Naive thymus-derived CD4-positive, alpha-beta T cell (primary cell): ENCODE results near the gene THBS2. TPM values are rescaled to one million over a fixed set of nuclear protein-coding genes. Genes with fewer than 3 reads are reported as not detected.
A peak's percentile ranks its signal among the peaks of the same experiment; 100 is the strongest.
"Not testable (repeated sequence)": the region's sequence is repeated elsewhere in the genome, so short reads cannot be mapped to it uniquely, and the experiment has no call there.

Source experiments
- ATAC-seq: fragments of 150-1000 bp; cut with Tn5 transposase; 2 replicates; pipeline ENCODE4 v1.10.0; 2021; ENCODE audit warnings: mild to moderate bottlenecking, moderate library complexity
- CTCF ChIA-PET: fragments of 350-600 bp; sonication (Branson Sonifier 250); formaldehyde crosslinking; loops from one replicate; lab custom pipeline; 2021; ENCODE audit warnings: antibody characterized with exemption; lab: Charles Lee
- POLR2A ChIA-PET: fragments of 350-600 bp; sonication (Branson Sonifier 250); formaldehyde crosslinking; loops from one replicate; lab custom pipeline; 2021; ENCODE audit warnings: antibody characterized with exemption, inconsistent platforms; lab: Charles Lee
- DNase-seq, 9 donors: peaks; one replicate each; pipeline versions ENCODE4 v3.0.0 to v3.0.0-alpha.2; 2020 to 2022; ENCODE audit warnings: mixed read lengths in 1 of 9
- H3K27ac ChIP-seq: one replicate; pipeline ENCODE4 v1.7.0; 2013; ENCODE audit warnings: mild to moderate bottlenecking, low read depth, low read length, moderate library complexity
- H3K27me3 ChIP-seq, 2 donors: one replicate each; pipeline ENCODE4 v1.7.0; 2013; ENCODE audit warnings: low read length in 2 of 2, mild to moderate bottlenecking in 2 of 2, moderate library complexity in 2 of 2; ENCODE audit not compliant: control insufficient read depth in 2 of 2, insufficient read depth in 2 of 2
- H3K36me3 ChIP-seq, 3 experiments: 1 replicate in 2 of 3; 2 replicates in 1 of 3; pipeline ENCODE4 v1.7.0; 2013; ENCODE audit warnings: low read length in 3 of 3, mild to moderate bottlenecking in 3 of 3, moderate library complexity in 1 of 3; ENCODE audit not compliant: insufficient read depth in 3 of 3, control insufficient read depth in 2 of 3
- H3K4me1 ChIP-seq, 2 donors: one replicate each; pipeline ENCODE4 v1.7.0; 2013; ENCODE audit warnings: low read length in 2 of 2, mild to moderate bottlenecking in 2 of 2, moderate library complexity in 1 of 2; ENCODE audit not compliant: control insufficient read depth in 2 of 2, insufficient read depth in 2 of 2
- H3K4me3 ChIP-seq: 2 replicates; pipeline ENCODE4 v1.7.0; 2013; ENCODE audit warnings: mild to moderate bottlenecking, low read length
- H3K9me3 ChIP-seq, 3 experiments: 1 replicate in 2 of 3; 2 replicates in 1 of 3; pipeline ENCODE4 v1.7.0; 2013; ENCODE audit warnings: low read length in 3 of 3; ENCODE audit not compliant: control insufficient read depth in 2 of 3
- H3K27ac Mint-ChIP-seq, 9 donors: one replicate each; pipeline ENCODE4 v1.8.0; 2020 to 2022; ENCODE audit warnings: mixed read lengths in 9 of 9, mild to moderate bottlenecking in 8 of 9, moderate library complexity in 5 of 9, inconsistent platforms in 2 of 9
- H3K27me3 Mint-ChIP-seq, 5 donors: one replicate each; pipeline ENCODE4 v1.8.0; 2021 to 2022; ENCODE audit warnings: mixed read lengths in 5 of 5, mild to moderate bottlenecking in 1 of 5
- H3K36me3 Mint-ChIP-seq, 5 donors: one replicate each; pipeline ENCODE4 v1.8.0; 2020 to 2022; ENCODE audit warnings: mixed read lengths in 5 of 5, mild to moderate bottlenecking in 3 of 5, inconsistent platforms in 1 of 5
- H3K4me1 Mint-ChIP-seq, 7 donors: one replicate each; pipeline ENCODE4 v1.8.0; 2020 to 2022; ENCODE audit warnings: mixed read lengths in 7 of 7, mild to moderate bottlenecking in 3 of 7, inconsistent platforms in 1 of 7
- H3K4me3 Mint-ChIP-seq, 10 donors: one replicate each; pipeline ENCODE4 v1.8.0; 2020 to 2022; ENCODE audit warnings: mild to moderate bottlenecking in 10 of 10, mixed read lengths in 10 of 10, moderate library complexity in 6 of 10, inconsistent platforms in 2 of 10
- H3K9me3 Mint-ChIP-seq, 11 donors: one replicate each; pipeline ENCODE4 v1.8.0; 2020 to 2022; ENCODE audit warnings: mixed read lengths in 11 of 11, mild to moderate bottlenecking in 4 of 11, inconsistent platforms in 1 of 11, moderate library complexity in 1 of 11
- intact Hi-C, 2 donors: fragments of 100-400 bp; cut with micrococcal nuclease; formaldehyde crosslinking; loops; one replicate each; pipeline ENCODE4 v1.15.1; 2023
- polyA plus RNA-seq, 2 donors: library from polyadenylated mRNA; unstranded; fragments of 300-500 nt; fragmentation: Illumina TruSeq; gene quantifications; one replicate each; pipeline ENCODE4 v1.2.3, GENCODE V29; 2021
- total RNA-seq, 6 experiments: library from RNA in 5 of 6; stranded (reverse) in 5 of 6; gene quantifications; 1 replicate in 5 of 6; 2 replicates in 1 of 6; pipeline ENCODE4 v1.2.3 and lab custom pipeline; 2021 to 2026

The THBS2 gene
- total and polyA plus RNA-seq, 7 experiments from 2014 or later, result 0.08 TPM; not detected in 6

GRCh38 chr6:169263374-169263773 lies 9.7 kb upstream of the THBS2 start:
- H3K27ac Mint-ChIP-seq, result no peak overlapping the region
- H3K27ac ChIP-seq, result no peak overlapping the region
- DNase-seq (no peak), ATAC-seq (no peak)
- peaks cover 0 to 13% (median 6%) of the 10 kb centered on the region in 5 donors for H3K27me3 Mint-ChIP-seq
- H3K36me3 ChIP-seq, result no peaks in the 10 kb centered on the region
- no peaks in the 10 kb centered on the region for H3K4me1 ChIP-seq
- no peak overlapping the region for H3K4me3 ChIP-seq
- H3K9me3 Mint-ChIP-seq, result peaks cover 0 to 2% (median 0%) of the 10 kb centered on the region in 11 donors
- ChIA-PET CTCF (no interaction called here), POLR2A (no interaction called here)
- H3K27me3 ChIP-seq, result no peaks in the 10 kb centered on the region
- H3K36me3 Mint-ChIP-seq, result peaks cover 0 to 2% (median 0%) of the 10 kb centered on the region in 5 donors
- no peak overlapping the region for H3K4me3 Mint-ChIP-seq
- H3K9me3 ChIP-seq, result no peaks in the 10 kb centered on the region
- intact Hi-C loops, result no loop called here
- H3K4me1 Mint-ChIP-seq, result no peaks in the 10 kb centered on the region

GRCh38 chr6:169262602-169263001 lies 9.0 kb upstream of the THBS2 start:
- not testable (repeated sequence) for H3K36me3 Mint-ChIP-seq

DNA sequence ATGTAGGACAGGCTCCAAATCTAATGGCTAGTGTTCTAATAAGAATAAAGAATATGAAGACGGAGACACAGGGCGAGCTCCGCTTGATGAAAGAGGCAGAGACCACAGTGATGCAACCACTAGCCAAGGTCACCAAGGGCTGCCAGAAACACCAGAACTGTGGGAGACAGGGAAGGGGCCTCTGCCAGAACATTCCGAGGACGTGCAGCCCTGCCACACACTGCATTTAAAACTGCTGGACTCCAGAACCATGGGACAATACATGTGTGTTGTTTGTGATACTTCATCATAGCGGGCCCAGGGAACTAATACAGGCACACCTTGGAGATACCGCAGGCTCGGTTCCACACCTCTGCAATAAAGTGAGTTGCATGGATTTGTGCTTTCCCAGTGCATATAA lies 2.9 kb upstream of the THBS2 start:
- Mint-ChIP-seq H3K27me3 (peaks cover 46 to 64% (median 62%) of the 10 kb centered on the region in 5 donors), H3K4me1 (peaks cover 3 to 29% (median 19%) of the 10 kb centered on the region in 7 donors), H3K27ac (no peak overlapping the region), H3K36me3 (peaks cover 0 to 9% (median 0%) of the 10 kb centered on the region in 5 donors), H3K9me3 (peaks cover 0 to 6% (median 1%) of the 10 kb centered on the region in 11 donors), H3K4me3 (no peak overlapping the region)
- CTCF ChIA-PET, result no interaction called here
- Histone ChIP-seq H3K27ac (no peak overlapping the region), H3K4me1 (peaks cover 0 to 8% of the 10 kb centered on the region in 2 donors), H3K9me3 (no peaks in the 10 kb centered on the region), H3K36me3 (no peaks in the 10 kb centered on the region), H3K27me3 (peaks cover 0 to 9% of the 10 kb centered on the region in 2 donors), H3K4me3 (no peak overlapping the region)
- ATAC-seq, result no peak
- POLR2A ChIA-PET, result no interaction called here
- DNase-seq, result no peak
- intact Hi-C loops, result no loop called here

More at GRCh38 chr6:169262602-169263001, 9.0 kb upstream of the THBS2 start:
- ATAC-seq, H3K4me3 Mint-ChIP-seq, H3K9me3 Mint-ChIP-seq, H3K36me3 ChIP-seq, H3K27ac Mint-ChIP-seq, DNase-seq, H3K4me1 Mint-ChIP-seq, H3K27ac ChIP-seq, H3K4me3 ChIP-seq, H3K9me3 ChIP-seq, CTCF ChIA-PET, POLR2A ChIA-PET, intact Hi-C loops, H3K27me3 ChIP-seq, H3K4me1 ChIP-seq: not testable (repeated sequence)
- peaks cover 0 to 16% (median 9%) of the 10 kb centered on the region in 5 donors for H3K27me3 Mint-ChIP-seq

GRCh38 chr6:169256061-169256460 lies 2.4 kb upstream of the THBS2 start:
- H3K27me3 Mint-ChIP-seq, result peaks cover 50 to 67% (median 64%) of the 10 kb centered on the region in 5 donors
- H3K36me3 Mint-ChIP-seq, result peaks cover 0 to 9% (median 0%) of the 10 kb centered on the region in 5 donors
- peaks cover 0 to 8% of the 10 kb centered on the region in 2 donors for H3K4me1 ChIP-seq
- no peaks in the 10 kb centered on the region for H3K9me3 ChIP-seq
- no peak overlapping the region for H3K4me3 ChIP-seq
- no peak overlapping the region for H3K4me3 Mint-ChIP-seq
- no peak for DNase-seq
- CTCF ChIA-PET, result no interaction called here
- H3K27ac ChIP-seq, result no peak overlapping the region
- H3K36me3 ChIP-seq, result no peaks in the 10 kb centered on the region
- no peak for ATAC-seq
- H3K27me3 ChIP-seq, result peaks cover 0 to 9% of the 10 kb centered on the region in 2 donors
- H3K4me1 Mint-ChIP-seq, result peaks cover 3 to 29% (median 19%) of the 10 kb centered on the region in 7 donors
- intact Hi-C loops, result no loop called here
- H3K27ac Mint-ChIP-seq, result no peak overlapping the region
- H3K9me3 Mint-ChIP-seq, result peaks cover 0 to 6% (median 1%) of the 10 kb centered on the region in 11 donors
- POLR2A ChIA-PET, result no interaction called here

DNA sequence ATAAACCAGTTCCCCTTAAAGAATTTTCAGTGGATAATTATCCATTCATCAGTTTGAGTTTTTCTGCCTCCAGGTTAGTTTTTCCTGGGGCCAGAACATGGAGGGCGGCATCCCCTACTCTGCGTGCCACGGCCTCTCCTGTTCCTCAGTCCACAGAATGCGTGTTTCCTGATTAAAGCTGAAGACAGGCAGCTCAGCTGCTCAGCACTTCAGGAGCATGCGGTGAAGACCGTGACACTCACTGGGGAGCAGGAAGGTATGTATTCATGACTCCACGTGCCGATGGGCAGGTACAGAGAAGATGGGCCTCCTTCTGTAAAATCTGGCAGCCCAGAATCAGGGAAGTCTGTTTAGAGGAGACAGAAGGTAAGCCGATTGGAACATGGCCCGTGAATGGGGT lies 2.0 kb upstream of the THBS2 start:
- POLR2A ChIA-PET, result no interaction called here
- no peak for ATAC-seq

DNA sequence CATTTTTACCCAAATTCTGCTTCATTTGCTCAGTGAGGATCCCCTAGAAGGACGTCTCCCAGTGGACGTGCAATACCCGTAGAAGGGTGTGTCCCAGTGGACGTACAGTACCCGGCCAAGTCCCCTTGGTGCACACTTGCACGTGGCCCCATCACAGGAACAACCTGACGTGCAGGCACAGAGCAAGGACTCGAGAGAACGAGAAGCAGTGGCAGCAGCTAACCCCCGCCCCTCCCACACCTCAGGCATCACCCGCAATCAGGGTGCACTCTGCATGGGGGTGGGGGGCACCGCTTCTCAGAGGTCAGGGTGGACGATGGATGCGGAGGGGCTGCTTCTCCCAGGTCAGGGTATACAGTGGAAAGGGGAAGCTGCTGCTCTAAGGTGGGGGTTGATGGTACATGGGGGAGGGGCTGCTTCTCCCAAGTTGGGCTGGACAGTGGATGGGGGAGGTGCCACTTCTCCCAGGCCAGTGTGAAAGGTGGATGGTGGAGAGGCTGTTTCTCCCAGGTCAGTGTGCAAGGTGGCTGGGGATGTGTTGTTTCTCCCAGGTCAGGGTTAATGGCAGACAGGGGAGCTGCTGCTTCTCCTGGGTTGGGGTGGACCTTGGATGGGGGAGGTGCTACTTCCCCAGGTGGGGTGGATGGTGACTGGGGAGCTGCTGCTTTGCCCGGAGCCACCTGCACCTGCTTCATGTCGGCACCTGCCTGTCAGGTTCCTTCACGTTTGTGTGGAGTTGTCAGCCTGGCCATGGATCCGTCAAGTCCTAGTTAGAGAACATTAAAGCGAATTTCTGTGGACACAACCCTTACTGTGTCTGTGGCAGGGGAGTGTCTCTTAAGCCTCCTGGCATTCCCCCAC lies 1.0 kb upstream of the THBS2 start:
- Mint-ChIP-seq H3K9me3 (peaks cover 0 to 6% (median 1%) of the 10 kb centered on the region in 11 donors), H3K27me3 (peaks cover 59 to 80% (median 68%) of the 10 kb centered on the region in 5 donors), H3K4me1 (peaks cover 3 to 29% (median 19%) of the 10 kb centered on the region in 7 donors), H3K36me3 (peaks cover 0 to 9% (median 0%) of the 10 kb centered on the region in 5 donors), H3K4me3 (peak overlapping the region in 3 of 10 donors; percentile 31 to 77 (median 41)), H3K27ac (no peak overlapping the region)
- peaks cover 0 to 8% of the 10 kb centered on the region in 2 donors for H3K4me1 ChIP-seq
- POLR2A ChIA-PET, result no interaction called here
- peaks cover 5 to 9% of the 10 kb centered on the region in 2 donors for H3K27me3 ChIP-seq
- H3K36me3 ChIP-seq, result no peaks in the 10 kb centered on the region
- H3K9me3 ChIP-seq, result no peaks in the 10 kb centered on the region
- intact Hi-C loops, result no loop called here
- CTCF ChIA-PET, result no interaction called here
- no peak overlapping the region for H3K27ac ChIP-seq
- H3K4me3 ChIP-seq, result no peak overlapping the region
- ATAC-seq (no peak), DNase-seq (no peak)

More for the DNA sequence above, 2.0 kb upstream of the THBS2 start:
- H3K4me1 ChIP-seq, result peaks cover 0 to 8% of the 10 kb centered on the region in 2 donors
- intact Hi-C loops, result no loop called here
- H3K4me3 ChIP-seq, result no peak overlapping the region
- Mint-ChIP-seq H3K27ac (no peak overlapping the region), H3K4me3 (no peak overlapping the region), H3K4me1 (peaks cover 3 to 29% (median 19%) of the 10 kb centered on the region in 7 donors), H3K36me3 (peaks cover 0 to 9% (median 0%) of the 10 kb centered on the region in 5 donors), H3K9me3 (peaks cover 0 to 6% (median 1%) of the 10 kb centered on the region in 11 donors), H3K27me3 (peaks cover 54 to 71% (median 68%) of the 10 kb centered on the region in 5 donors)
- no peaks in the 10 kb centered on the region for H3K9me3 ChIP-seq
- H3K36me3 ChIP-seq, result no peaks in the 10 kb centered on the region
- no peak for DNase-seq
- no peak overlapping the region for H3K27ac ChIP-seq
- peaks cover 2 to 9% of the 10 kb centered on the region in 2 donors for H3K27me3 ChIP-seq
- CTCF ChIA-PET, result no interaction called here
